Measurements from ENCODE around the gene AOX1.

GRCh38 chr2:200653021-200653420 is 67.2 kb downstream of the AOX1 start:
- TF ChIP-seq POLR2A (IDR thresholded peaks at IDR 0.05) (no peak), POLR2AphosphoS5 (IDR thresholded peaks at IDR 0.05) (no peak), CTCF (IDR thresholded peaks at IDR 0.05) (no peak), EP300 (IDR thresholded peaks at IDR 0.05) (no peak)
